GM12874 (cell line): ENCODE measurements around the gene METTL26.

ENCODE experiments used
- CTCF ChIP-seq: IDR thresholded peaks from 2 replicates; pipeline ENCODE4 v1.5.1; 2011; ENCODE audit warnings: low read depth, mild to moderate bottlenecking, control low read depth, low read length, moderate library complexity; ENCODE audit not compliant: insufficient read depth

Gene METTL26

GRCh38 chr16:586645-587590, 49.2 kb downstream of the METTL26 start:
- no peak for TF ChIP-seq CTCF

- no peak for TF ChIP-seq CTCF
Measured at GRCh38 chr16:586047-586644, 50.0 kb downstream of the METTL26 start.

- TF ChIP-seq CTCF, result no peak
Measured at GRCh38 chr16:585351-585750, 50.8 kb downstream of the METTL26 start.
